HG02840 (cell line): ENCODE data around the gene SUMO3.

ENCODE experiments used
- ATAC-seq: cut with Tn5 transposase; IDR thresholded peaks from one replicate; pipeline ENCODE4 v1.9.1; 2021; ENCODE audit warnings: mild to moderate bottlenecking, moderate library complexity, moderate number of reproducible peaks; ENCODE audit not compliant: unreplicated experiment, low FRiP score

SUMO3 gene

GRCh38 chr21:44783020-44783696 is 34.7 kb downstream of the SUMO3 start:
- ATAC-seq: no peak

- no peak for ATAC-seq
These were observed 36.9 kb downstream of the SUMO3 start for GRCh38 chr21:44780767-44781459.

GRCh38 chr21:44780137-44780502 is 37.7 kb downstream of the SUMO3 start:
- no peak for ATAC-seq

- no peak for ATAC-seq
These were observed 38.3 kb downstream of the SUMO3 start for GRCh38 chr21:44779417-44780136.

- no peak for ATAC-seq
These were observed 38.9 kb downstream of the SUMO3 start for GRCh38 chr21:44778983-44779382.

- ATAC-seq: no peak
These were observed 39.4 kb downstream of the SUMO3 start for GRCh38 chr21:44778499-44778911.

- ATAC-seq: no peak
These were observed 39.8 kb downstream of the SUMO3 start for GRCh38 chr21:44778094-44778493.

- ATAC-seq: no peak
These were observed 42.9 kb downstream of the SUMO3 start for GRCh38 chr21:44774972-44775371.

DNA sequence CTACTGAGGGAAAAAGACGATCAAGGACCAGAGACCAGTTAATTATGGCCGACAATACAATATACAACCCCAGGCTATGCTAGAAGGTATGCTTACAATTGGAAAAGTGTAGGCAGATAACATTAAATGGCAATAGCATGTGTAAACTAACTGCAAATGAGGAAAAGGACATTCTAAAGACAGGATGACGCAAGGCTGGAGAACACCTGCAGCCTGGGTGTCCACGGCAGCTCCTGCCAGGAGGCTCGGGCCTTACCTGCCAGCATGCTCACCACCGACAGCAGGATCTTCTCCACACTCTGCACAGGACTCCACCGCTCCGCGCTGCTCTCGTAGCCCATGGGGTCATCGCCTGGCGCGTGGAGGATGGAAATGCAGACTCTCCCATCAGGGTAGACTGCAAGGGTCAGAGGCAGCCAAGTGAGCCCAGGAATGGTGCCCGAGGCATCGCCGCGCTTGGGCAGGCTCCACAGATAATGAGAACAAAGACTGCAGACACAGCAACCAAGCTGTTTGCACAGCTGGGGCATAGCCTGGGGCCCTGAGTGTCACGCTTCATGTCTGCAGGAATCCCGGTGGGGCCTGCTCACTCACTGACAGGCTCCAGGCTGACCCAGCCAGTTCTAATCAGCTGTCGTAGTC is 44.5 kb downstream of the SUMO3 start:
- no peak for ATAC-seq

GRCh38 chr21:44771896-44772525 is 45.9 kb downstream of the SUMO3 start:
- no peak for ATAC-seq

- ATAC-seq: no peak
These were observed 49.7 kb downstream of the SUMO3 start for GRCh38 chr21:44767834-44768831.

DNA sequence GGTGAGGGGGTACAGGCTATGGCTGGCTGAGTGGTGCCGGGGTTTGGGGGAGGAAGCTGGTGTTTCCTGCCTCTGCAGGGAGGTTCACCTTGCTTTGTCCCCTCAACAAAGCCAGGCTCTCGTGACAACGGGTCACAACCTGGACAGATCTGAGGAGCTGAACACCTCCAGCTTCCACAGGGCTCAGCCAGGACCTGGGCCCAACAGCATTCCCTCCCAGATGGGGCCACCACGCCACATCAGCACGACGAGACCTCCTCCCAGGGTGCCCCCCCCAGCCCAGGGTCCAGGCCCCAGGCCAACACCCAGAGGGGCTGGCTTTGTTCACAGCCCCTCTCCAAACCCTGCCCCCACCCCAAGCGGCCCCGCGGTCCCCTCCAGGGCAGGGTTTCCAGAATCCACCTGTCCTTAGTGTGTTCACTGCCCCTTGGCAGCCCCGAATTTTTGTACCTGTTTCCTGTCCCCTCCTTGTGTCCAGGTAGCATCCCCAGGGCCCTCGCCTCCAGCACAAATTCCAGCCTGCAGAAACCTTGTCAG is 51.0 kb downstream of the SUMO3 start:
- ATAC-seq: no peak

DNA sequence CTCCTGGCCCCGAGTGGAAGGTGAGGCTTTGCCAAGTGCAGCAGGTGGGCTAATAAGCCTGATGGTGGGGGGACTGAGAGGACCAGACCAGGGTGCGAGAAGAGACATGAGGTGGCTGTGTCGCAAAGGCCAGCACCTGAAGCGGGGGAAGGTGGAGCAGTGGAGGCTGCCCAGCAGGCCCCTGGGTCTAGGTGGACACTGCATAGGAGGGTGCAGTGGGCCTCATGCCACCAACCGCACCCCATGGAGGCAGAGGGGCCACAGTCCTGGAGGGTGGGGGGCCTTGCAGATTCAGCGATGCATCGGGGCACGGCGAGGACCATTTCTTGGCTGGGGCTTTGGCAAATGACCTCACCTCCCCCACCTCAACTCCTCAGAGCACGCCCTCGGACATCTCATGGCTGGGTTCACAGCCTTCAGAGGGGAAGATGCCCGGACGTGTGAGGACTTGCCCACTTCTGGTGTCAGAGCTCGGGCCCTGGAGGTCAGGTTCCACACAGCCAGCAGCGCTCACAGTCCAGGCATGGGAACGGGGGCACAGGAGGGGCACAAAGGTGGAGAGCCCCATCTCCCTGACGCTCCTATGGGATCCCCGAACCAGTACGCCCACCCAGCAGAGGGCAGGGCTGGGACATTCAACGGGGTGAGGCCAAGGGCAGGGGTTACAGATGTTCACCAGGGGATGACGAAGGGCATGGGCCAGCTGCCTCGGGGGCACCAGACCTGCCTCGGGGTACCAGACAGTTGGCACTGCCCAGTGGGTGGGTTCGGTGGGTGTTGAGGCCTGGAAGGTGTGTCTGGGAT is 51.6 kb downstream of the SUMO3 start:
- no peak for ATAC-seq

DNA sequence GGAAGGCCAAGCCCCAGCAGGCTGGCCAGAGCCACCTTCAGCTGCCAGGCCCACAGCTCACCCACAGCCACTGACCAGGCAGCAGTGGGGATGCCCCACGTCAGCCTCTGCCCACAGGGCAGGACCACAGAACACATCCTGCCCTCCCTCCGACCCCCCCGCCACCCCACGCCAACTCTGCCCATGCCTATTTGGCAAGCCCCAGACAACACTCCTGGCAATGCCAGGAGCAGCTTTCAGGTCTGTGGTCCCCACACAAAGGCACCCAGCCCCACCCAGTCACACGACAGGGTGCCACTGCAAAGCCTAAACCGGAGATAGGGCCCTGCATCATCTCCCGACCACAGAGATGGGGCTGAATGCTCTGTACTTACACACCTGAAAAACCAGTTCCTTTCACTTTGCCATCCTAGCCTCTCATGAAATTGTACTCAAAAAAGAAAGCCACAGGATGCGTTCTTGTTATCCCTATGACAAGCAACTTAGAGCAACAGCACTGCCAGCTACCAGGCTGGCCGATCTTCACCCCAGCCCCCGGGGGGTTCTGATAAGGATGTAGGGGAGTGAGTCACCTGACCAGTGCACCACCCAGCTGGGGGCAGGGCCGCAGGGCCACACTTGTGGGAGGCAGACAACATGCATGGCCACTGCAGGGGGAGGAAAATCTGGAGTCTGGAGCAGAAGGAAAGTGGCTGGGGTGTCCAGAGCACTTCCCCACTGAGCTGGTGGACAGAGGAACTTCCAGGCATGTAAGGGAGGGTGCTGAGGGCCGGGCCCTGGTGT is 52.4 kb downstream of the SUMO3 start:
- no peak for ATAC-seq

DNA sequence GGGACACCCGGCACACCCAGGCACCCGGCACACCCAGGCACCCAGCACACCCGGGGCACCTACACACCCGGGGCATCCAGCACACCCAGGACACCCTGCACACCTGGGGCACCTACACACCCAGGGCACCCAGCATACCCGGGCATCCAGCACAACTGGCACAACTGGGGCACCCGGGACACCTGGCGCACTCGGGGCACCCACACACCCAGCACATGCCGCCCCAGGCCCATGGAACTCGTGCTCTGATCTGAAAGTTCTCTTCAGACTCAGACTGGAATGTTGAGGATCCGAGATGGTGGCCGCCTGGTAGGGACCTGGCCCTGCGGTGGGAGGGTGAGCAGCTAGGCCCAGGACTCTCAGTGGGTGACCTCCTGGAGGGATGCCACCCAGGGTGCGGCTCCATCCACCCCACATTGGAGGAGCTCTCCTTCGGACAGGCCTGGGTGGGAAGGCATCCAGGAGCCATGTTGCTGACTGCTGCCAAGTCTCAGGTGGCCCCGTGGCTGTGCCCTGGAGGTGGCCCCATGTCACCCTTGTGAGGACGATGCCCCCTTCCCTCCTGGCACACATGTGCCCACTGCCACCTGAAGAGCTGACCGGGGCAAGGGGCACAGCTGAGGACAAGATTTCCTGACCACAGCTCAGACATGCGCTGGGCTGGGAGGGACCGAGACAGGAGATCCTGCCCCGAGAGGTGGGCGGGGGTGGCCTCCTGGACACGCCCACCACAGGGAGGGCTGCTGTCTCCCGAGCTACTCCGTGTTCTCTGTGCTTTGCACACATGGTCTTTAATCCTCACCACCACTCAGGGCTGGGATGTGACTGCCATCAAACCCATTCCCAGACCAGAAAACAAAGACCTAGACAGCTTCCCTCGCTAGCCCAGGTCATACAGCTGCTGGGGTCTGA is 53.3 kb downstream of the SUMO3 start:
- no peak for ATAC-seq

GRCh38 chr21:44763451-44764318 is 54.2 kb downstream of the SUMO3 start:
- ATAC-seq: no peak
